GM21528 (cell line): ENCODE measurements around the gene CIDEB.

Source experiments
- ATAC-seq: cut with Tn5 transposase; IDR thresholded peaks from one replicate; pipeline ENCODE4 v1.9.1; 2021; ENCODE audit warnings: mild to moderate bottlenecking, moderate library complexity; ENCODE audit not compliant: unreplicated experiment, low FRiP score

CIDEB gene

DNA sequence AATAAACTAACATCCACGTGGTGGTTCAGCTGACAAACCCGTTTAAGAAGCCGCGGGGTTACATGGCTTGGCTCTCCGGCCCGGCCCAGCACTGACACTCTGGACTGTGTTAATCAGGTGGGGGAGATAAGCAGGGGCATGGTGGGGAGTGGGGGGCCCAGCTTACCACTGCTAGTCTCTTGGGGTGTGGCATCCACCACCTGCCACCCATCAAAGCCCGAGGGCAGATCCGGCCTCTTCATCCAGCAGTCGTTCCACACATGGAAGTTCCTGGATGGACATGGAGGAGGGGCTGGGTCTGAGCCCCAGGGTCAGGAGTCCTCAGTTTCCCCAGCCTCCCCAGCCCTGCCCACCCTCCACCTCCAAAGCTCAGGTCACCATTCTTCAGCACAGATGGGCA, 49.7 kb downstream of the CIDEB start:
- ATAC-seq, result no peak

DNA sequence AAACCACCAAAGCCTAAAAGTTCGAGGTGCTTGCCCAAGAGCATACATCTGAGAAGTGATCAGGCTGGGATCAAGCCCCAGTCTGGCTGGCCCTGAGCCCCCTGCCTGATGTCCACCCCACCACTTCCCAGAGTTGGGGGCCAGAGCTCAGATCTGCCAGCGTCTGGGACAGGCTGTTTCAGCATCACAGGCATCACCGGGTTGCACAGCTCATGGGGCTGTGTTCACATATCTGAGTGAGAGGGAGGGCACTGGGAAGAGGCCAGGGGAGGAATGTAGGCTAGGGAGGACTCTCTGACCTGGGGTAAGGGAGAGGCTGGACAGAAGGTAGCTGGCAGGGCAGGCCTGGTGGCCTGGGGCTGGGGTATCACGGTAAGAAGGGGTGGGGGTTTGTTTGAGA, 50.8 kb downstream of the CIDEB start:
- ATAC-seq, result no peak

DNA sequence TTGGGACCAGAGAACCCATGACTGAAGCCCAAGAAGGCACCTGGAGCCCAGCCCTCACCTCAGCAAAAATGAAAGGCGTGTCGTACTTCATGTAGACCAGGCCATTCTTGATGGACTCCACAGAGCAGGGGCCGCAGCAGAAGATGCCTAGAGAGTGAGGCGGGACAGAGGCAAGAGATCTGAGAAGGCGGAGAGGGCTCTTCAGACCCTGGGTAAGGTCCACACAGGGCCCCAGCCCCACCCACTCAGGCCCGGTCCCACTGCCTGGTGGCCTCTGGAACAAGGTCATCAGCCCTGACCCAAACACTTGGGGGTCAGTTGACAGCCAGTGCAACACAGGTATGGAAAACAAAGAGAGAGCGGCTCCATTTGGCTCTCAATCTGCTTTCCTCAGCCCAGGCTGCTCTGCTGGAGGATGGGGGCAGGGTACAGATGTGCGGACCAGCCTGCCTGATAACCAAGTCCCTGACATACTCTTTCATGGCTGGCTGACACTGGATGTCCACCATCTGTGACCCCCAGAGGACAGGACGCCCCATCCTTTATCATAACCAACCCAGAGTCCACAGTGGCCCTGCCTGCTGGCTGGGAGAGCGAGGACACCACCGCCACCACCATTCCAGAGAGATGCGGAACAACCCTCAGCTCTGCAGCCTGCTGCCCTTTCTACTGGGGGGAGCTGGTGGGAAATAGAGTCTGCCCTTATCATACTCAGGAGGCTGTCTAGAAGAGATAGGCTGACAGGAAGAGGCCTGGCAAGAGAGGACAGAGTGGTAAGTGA, 51.7 kb downstream of the CIDEB start:
- ATAC-seq, result no peak

DNA sequence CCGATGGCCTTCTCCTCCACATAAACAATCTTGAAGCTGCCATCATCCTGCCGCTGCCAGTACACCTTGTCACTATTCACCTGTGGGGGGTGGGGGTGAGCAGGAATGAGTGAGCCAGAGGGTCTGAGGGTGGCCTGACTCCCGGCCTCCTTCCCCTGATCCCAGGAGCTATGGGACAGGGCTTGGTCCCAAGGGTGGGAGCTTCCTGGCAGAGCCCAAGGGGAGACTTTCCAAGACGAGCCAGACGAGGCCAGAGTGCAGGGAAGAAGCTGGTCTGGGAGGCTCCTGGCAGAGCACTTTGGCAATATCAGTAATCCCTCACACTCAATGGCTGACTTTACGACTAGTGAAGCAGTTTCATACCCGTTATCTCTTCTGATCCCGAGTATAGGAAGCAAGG, 52.3 kb downstream of the CIDEB start:
- ATAC-seq, result no peak
